ENCODE measurements around the gene MTCL1. TPM values are rescaled to one million over a fixed set of nuclear protein-coding genes. Genes with fewer than 3 reads are reported as not detected.

Gene MTCL1
- total RNA-seq, 1 donor from 2014 or later = 100 TPM

DNA sequence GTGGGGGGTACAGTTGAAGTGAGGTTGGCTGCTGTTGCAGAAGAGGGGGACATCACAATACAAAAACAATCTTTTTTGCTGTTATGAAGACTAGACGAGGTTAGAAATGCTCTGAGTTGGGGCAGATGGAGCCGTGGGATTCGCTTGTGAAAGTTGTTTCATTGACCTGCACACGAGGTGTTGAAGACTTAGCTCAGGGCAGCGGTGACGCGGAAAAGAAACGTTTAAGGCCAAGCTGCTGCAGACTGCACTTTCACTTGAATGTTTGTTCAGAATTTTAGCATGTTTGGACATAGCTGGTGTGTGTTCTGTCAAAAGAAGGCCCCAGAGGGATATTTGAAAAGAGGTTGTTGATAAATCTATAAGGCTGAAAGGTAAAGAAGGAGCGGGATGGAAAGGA, 46.3 kb downstream of the MTCL1 start:
- DNase-seq = no peak
- Mint-ChIP-seq H3K36me3 (ENCODE audit: unreplicated experiment) (no peaks in the 10 kb centered on the region), H3K27me3 (ENCODE audit: unreplicated experiment) (peaks cover 3% of the 10 kb centered on the region), H3K9me3 (ENCODE audit: unreplicated experiment) (peaks cover 2% of the 10 kb centered on the region), H3K4me3 (ENCODE audit: unreplicated experiment) (no peak overlapping the region), H3K4me1 (ENCODE audit: low read depth, unreplicated experiment) (peaks cover 15% of the 10 kb centered on the region), H3K27ac (ENCODE audit: unreplicated experiment) (no peak overlapping the region)
- no peak for TF ChIP-seq CTCF (IDR thresholded peaks at IDR 0.05; ENCODE audit: partially characterized antibody, unreplicated experiment)

DNA sequence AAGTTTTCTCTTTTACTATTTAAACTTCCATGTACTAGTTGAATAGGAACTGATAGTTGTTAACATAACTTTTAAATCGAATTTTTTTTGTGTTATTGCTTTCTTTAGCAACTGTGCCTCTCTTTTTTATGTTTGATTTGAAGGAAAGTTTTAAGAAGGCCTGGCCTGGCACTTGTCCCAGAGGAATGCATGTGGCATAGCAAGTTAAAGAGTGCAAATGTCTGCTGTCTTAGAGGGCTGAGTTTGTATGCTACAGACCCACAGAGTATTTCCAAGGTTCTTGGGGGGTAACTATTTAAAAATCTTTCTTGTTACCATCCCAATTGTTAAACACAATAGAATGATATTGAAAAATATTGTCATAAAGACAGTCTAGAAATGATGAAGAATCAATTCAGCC, 47.0 kb downstream of the MTCL1 start:
- no peak for DNase-seq
- Mint-ChIP-seq H3K9me3 (ENCODE audit: unreplicated experiment) (peaks cover 2% of the 10 kb centered on the region), H3K36me3 (ENCODE audit: unreplicated experiment) (no peaks in the 10 kb centered on the region), H3K27me3 (ENCODE audit: unreplicated experiment) (peaks cover 3% of the 10 kb centered on the region), H3K27ac (ENCODE audit: unreplicated experiment) (no peak overlapping the region), H3K4me3 (ENCODE audit: unreplicated experiment) (no peak overlapping the region), H3K4me1 (ENCODE audit: low read depth, unreplicated experiment) (peaks cover 15% of the 10 kb centered on the region)
- TF ChIP-seq CTCF (IDR thresholded peaks at IDR 0.05; ENCODE audit: partially characterized antibody, unreplicated experiment) = no peak

- TF ChIP-seq CTCF (IDR thresholded peaks at IDR 0.05; ENCODE audit: partially characterized antibody, unreplicated experiment) = no peak
- DNase-seq = no peak
- no peaks in the 10 kb centered on the region for H3K9me3 Mint-ChIP-seq (ENCODE audit: unreplicated experiment)
- no peak overlapping the region for H3K4me3 Mint-ChIP-seq (ENCODE audit: unreplicated experiment)
- H3K27ac Mint-ChIP-seq (ENCODE audit: unreplicated experiment) = no peak overlapping the region
- peaks cover 5% of the 10 kb centered on the region for H3K27me3 Mint-ChIP-seq (ENCODE audit: unreplicated experiment)
- peaks cover 10% of the 10 kb centered on the region for H3K36me3 Mint-ChIP-seq (ENCODE audit: unreplicated experiment)
- peaks cover 15% of the 10 kb centered on the region for H3K4me1 Mint-ChIP-seq (ENCODE audit: low read depth, unreplicated experiment)
These were observed 49.9 kb downstream of the MTCL1 start for GRCh38 chr18:8754995-8755960.

- DNase-seq = no peak
- peaks cover 6% of the 10 kb centered on the region for H3K9me3 Mint-ChIP-seq (ENCODE audit: unreplicated experiment)
- H3K27me3 Mint-ChIP-seq (ENCODE audit: unreplicated experiment) = peaks cover 5% of the 10 kb centered on the region
- H3K36me3 Mint-ChIP-seq (ENCODE audit: unreplicated experiment) = peaks cover 23% of the 10 kb centered on the region
- H3K4me3 Mint-ChIP-seq (ENCODE audit: unreplicated experiment) = no peak overlapping the region
- H3K27ac Mint-ChIP-seq (ENCODE audit: unreplicated experiment) = no peak overlapping the region
- TF ChIP-seq CTCF (IDR thresholded peaks at IDR 0.05; ENCODE audit: partially characterized antibody, unreplicated experiment) = no peak
- H3K4me1 Mint-ChIP-seq (ENCODE audit: low read depth, unreplicated experiment) = peaks cover 5% of the 10 kb centered on the region
These were observed 51.2 kb downstream of the MTCL1 start for GRCh38 chr18:8756571-8756970.

DNA sequence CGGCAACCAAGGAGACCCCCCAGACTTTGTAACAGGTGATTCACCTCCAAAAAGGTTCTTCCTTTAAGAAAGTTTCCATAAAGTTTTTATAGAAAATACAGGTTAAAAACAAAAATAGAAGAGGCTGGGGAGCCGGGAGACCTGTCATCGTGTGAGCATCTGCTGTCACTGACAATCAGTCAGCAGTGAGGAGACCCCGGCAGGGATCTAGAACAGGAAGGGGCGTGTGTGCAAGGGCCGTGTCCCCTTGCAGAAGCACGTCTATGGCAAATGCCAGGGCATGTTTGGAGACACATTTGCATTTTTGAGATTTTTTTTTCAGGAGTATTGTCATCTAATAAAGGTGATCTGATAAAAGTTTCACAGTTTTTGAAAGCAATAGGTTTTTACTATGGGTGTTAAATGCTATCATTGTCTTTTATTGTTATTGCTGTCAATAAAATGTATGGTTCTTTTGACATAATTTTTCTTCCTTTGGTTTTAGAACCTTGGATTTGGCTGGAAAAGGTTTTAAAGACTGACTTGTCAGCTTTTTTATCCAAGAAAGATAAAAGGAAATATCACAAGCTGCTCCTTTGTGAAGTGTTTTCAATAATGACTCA, 52.1 kb downstream of the MTCL1 start:
- peaks cover 1% of the 10 kb centered on the region for H3K4me1 Mint-ChIP-seq (ENCODE audit: low read depth, unreplicated experiment)
- peaks cover 5% of the 10 kb centered on the region for H3K27me3 Mint-ChIP-seq (ENCODE audit: unreplicated experiment)
- no peak for DNase-seq
- no peak overlapping the region for H3K27ac Mint-ChIP-seq (ENCODE audit: unreplicated experiment)
- H3K9me3 Mint-ChIP-seq (ENCODE audit: unreplicated experiment) = peaks cover 10% of the 10 kb centered on the region
- H3K4me3 Mint-ChIP-seq (ENCODE audit: unreplicated experiment) = no peak overlapping the region
- peaks cover 32% of the 10 kb centered on the region for H3K36me3 Mint-ChIP-seq (ENCODE audit: unreplicated experiment)
- TF ChIP-seq CTCF (IDR thresholded peaks at IDR 0.05; ENCODE audit: partially characterized antibody, unreplicated experiment) = no peak

All from glutamatergic neuron (in vitro differentiated cells).